ENCODE measurements around the gene SNX25.

Gene SNX25

GRCh38 chr4:185369731-185370130 lies 160.3 kb downstream of the SNX25 start:
- Histone ChIP-seq H3K9me3 (ENCODE audit: control insufficient read depth, low read length) (no peaks in the 10 kb centered on the region), H3K4me1 (ENCODE audit: control insufficient read depth, insufficient read depth, low read length) (no peaks in the 10 kb centered on the region), H3K4me3 (ENCODE audit: low read length) (no peak overlapping the region), H3K36me3 (ENCODE audit: control insufficient read depth, insufficient read depth, low read length, severe bottlenecking) (peaks cover 34% of the 10 kb centered on the region), H3K9ac (ENCODE audit: low read length) (no peak overlapping the region), H3K27me3 (replicated peaks; ENCODE audit: control insufficient read depth, insufficient read depth, low read length) (no peaks in the 10 kb centered on the region)
- DNase-seq (ENCODE audit: low read depth), result no peak

- no peak overlapping the region for H3K9ac ChIP-seq (ENCODE audit: low read length)
- peaks cover 34% of the 10 kb centered on the region for H3K36me3 ChIP-seq (ENCODE audit: control insufficient read depth, insufficient read depth, low read length, severe bottlenecking)
- no peak for DNase-seq (ENCODE audit: low read depth)
- H3K27me3 ChIP-seq (replicated peaks; ENCODE audit: control insufficient read depth, insufficient read depth, low read length), result no peaks in the 10 kb centered on the region
- no peaks in the 10 kb centered on the region for H3K4me1 ChIP-seq (ENCODE audit: control insufficient read depth, insufficient read depth, low read length)
- no peaks in the 10 kb centered on the region for H3K9me3 ChIP-seq (ENCODE audit: control insufficient read depth, low read length)
- H3K4me3 ChIP-seq (ENCODE audit: low read length), result no peak overlapping the region
Measured at GRCh38 chr4:185370268-185370949, 161.0 kb downstream of the SNX25 start.

GRCh38 chr4:185371702-185372101 lies 162.3 kb downstream of the SNX25 start:
- no peak for DNase-seq (ENCODE audit: low read depth)
- Histone ChIP-seq H3K4me1 (ENCODE audit: control insufficient read depth, insufficient read depth, low read length) (no peaks in the 10 kb centered on the region), H3K9me3 (ENCODE audit: control insufficient read depth, low read length) (no peaks in the 10 kb centered on the region), H3K9ac (ENCODE audit: low read length) (no peak overlapping the region), H3K4me3 (ENCODE audit: low read length) (no peak overlapping the region), H3K27me3 (replicated peaks; ENCODE audit: control insufficient read depth, insufficient read depth, low read length) (no peaks in the 10 kb centered on the region), H3K36me3 (ENCODE audit: control insufficient read depth, insufficient read depth, low read length, severe bottlenecking) (peaks cover 30% of the 10 kb centered on the region)

DNA sequence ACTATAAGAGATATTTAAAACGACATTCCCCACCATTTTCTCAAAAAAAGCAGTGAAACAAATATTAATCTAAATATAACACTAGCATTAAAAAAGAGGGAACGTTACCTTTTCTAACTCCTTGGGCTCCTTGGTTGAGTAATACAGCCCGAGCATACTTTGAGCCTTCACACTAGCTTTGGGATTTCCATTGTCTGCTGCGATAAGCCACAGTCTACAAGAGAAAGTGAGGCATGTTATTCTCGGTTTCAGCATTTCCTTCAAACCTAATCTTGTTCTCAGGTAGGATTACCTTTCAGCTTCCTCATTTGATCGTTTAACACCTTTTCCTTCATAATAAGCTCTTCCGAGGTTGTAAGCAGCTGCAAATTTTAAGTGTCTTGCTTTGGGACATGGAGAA lies 164.6 kb downstream of the SNX25 start:
- Histone ChIP-seq H3K9me3 (ENCODE audit: control insufficient read depth, low read length) (no peaks in the 10 kb centered on the region), H3K27me3 (replicated peaks; ENCODE audit: control insufficient read depth, insufficient read depth, low read length) (no peaks in the 10 kb centered on the region)

GRCh38 chr4:185374573-185374972 lies 165.2 kb downstream of the SNX25 start:
- Histone ChIP-seq H3K9ac (ENCODE audit: low read length) (no peak overlapping the region), H3K27me3 (replicated peaks; ENCODE audit: control insufficient read depth, insufficient read depth, low read length) (no peaks in the 10 kb centered on the region), H3K4me1 (ENCODE audit: control insufficient read depth, insufficient read depth, low read length) (no peaks in the 10 kb centered on the region), H3K4me3 (ENCODE audit: low read length) (no peak overlapping the region), H3K36me3 (ENCODE audit: control insufficient read depth, insufficient read depth, low read length, severe bottlenecking) (peaks cover 34% of the 10 kb centered on the region), H3K9me3 (ENCODE audit: control insufficient read depth, low read length) (no peaks in the 10 kb centered on the region)
- DNase-seq (ENCODE audit: low read depth), result no peak

More for the DNA sequence above, 164.6 kb downstream of the SNX25 start:
- H3K9ac ChIP-seq (ENCODE audit: low read length), result no peak overlapping the region
- peaks cover 34% of the 10 kb centered on the region for H3K36me3 ChIP-seq (ENCODE audit: control insufficient read depth, insufficient read depth, low read length, severe bottlenecking)
- no peak for DNase-seq (ENCODE audit: low read depth)
- H3K4me3 ChIP-seq (ENCODE audit: low read length), result no peak overlapping the region
- no peaks in the 10 kb centered on the region for H3K4me1 ChIP-seq (ENCODE audit: control insufficient read depth, insufficient read depth, low read length)

GRCh38 chr4:185378264-185378663 lies 168.9 kb downstream of the SNX25 start:
- Histone ChIP-seq H3K27me3 (replicated peaks; ENCODE audit: control insufficient read depth, insufficient read depth, low read length) (no peaks in the 10 kb centered on the region), H3K9ac (ENCODE audit: low read length) (no peak overlapping the region), H3K9me3 (ENCODE audit: control insufficient read depth, low read length) (peaks cover 4% of the 10 kb centered on the region), H3K4me3 (ENCODE audit: low read length) (no peak overlapping the region), H3K4me1 (ENCODE audit: control insufficient read depth, insufficient read depth, low read length) (peaks cover 9% of the 10 kb centered on the region), H3K36me3 (ENCODE audit: control insufficient read depth, insufficient read depth, low read length, severe bottlenecking) (peaks cover 13% of the 10 kb centered on the region)
- no peak for DNase-seq (ENCODE audit: low read depth)

GRCh38 chr4:185379326-185380295 lies 170.2 kb downstream of the SNX25 start:
- no peak for DNase-seq (ENCODE audit: low read depth)
- peaks cover 7% of the 10 kb centered on the region for H3K36me3 ChIP-seq (ENCODE audit: control insufficient read depth, insufficient read depth, low read length, severe bottlenecking)
- no peak overlapping the region for H3K9ac ChIP-seq (ENCODE audit: low read length)
- H3K4me1 ChIP-seq (ENCODE audit: control insufficient read depth, insufficient read depth, low read length), result peaks cover 13% of the 10 kb centered on the region
- no peak overlapping the region for H3K4me3 ChIP-seq (ENCODE audit: low read length)
- H3K27me3 ChIP-seq (replicated peaks; ENCODE audit: control insufficient read depth, insufficient read depth, low read length), result no peaks in the 10 kb centered on the region
- H3K9me3 ChIP-seq (ENCODE audit: control insufficient read depth, low read length), result peaks cover 4% of the 10 kb centered on the region

GRCh38 chr4:185380320-185380719 lies 170.9 kb downstream of the SNX25 start:
- no peak for DNase-seq (ENCODE audit: low read depth)
- H3K4me3 ChIP-seq (ENCODE audit: low read length), result no peak overlapping the region
- peaks cover 18% of the 10 kb centered on the region for H3K4me1 ChIP-seq (ENCODE audit: control insufficient read depth, insufficient read depth, low read length)
- peaks cover 7% of the 10 kb centered on the region for H3K36me3 ChIP-seq (ENCODE audit: control insufficient read depth, insufficient read depth, low read length, severe bottlenecking)
- no peaks in the 10 kb centered on the region for H3K27me3 ChIP-seq (replicated peaks; ENCODE audit: control insufficient read depth, insufficient read depth, low read length)
- H3K9me3 ChIP-seq (ENCODE audit: control insufficient read depth, low read length), result peaks cover 4% of the 10 kb centered on the region
- no peak overlapping the region for H3K9ac ChIP-seq (ENCODE audit: low read length)

GRCh38 chr4:185381288-185382196 lies 172.1 kb downstream of the SNX25 start:
- H3K4me3 ChIP-seq (ENCODE audit: low read length), result no peak overlapping the region
- H3K9ac ChIP-seq (ENCODE audit: low read length), result no peak overlapping the region
- H3K9me3 ChIP-seq (ENCODE audit: control insufficient read depth, low read length), result peaks cover 4% of the 10 kb centered on the region
- DNase-seq (ENCODE audit: low read depth), result peak; percentile 60
- no peaks in the 10 kb centered on the region for H3K27me3 ChIP-seq (replicated peaks; ENCODE audit: control insufficient read depth, insufficient read depth, low read length)
- H3K4me1 ChIP-seq (ENCODE audit: control insufficient read depth, insufficient read depth, low read length), result peaks cover 20% of the 10 kb centered on the region
- peaks cover 7% of the 10 kb centered on the region for H3K36me3 ChIP-seq (ENCODE audit: control insufficient read depth, insufficient read depth, low read length, severe bottlenecking)

DNA sequence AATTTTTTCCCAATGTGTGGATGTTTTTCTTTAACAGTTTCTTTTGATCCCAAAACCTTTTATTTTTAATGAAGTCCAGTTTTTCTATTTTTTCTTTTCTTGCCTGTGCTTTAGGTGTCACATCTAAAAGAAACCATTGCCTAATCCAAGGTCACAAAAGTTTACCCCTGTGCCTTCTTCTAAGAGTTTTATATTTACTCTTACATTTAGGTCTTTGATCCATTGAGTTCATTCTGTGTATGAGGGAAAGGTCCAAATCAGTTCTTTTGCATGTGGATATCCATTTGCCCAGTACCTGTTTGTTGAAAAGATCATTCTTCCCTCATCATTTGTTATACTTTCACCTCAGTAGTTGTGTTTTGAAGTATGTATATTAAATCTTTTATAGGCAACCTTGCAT lies 173.4 kb downstream of the SNX25 start:
- H3K4me1 ChIP-seq (ENCODE audit: control insufficient read depth, insufficient read depth, low read length), result peaks cover 20% of the 10 kb centered on the region
- no peak overlapping the region for H3K4me3 ChIP-seq (ENCODE audit: low read length)

DNA sequence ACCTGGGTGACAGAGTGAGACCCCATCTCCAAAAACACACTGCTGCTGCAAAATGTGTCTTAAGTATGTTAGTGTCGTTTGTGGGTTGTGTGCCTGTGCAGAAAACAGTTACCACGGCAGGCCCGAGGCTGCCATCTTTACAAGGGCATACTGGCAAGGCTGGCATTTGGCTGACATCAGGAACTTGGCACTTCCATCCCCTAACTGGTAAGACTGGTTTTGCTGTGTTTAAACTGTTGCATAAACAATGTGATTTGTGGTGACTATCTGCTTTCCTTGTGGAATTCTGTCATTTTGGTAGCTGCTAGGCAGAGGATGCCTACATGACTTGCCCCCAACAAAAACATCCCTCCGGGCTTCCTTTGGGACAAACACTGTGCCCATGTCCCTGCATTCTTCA lies 174.1 kb downstream of the SNX25 start:
- H3K4me1 ChIP-seq (ENCODE audit: control insufficient read depth, insufficient read depth, low read length), result peaks cover 20% of the 10 kb centered on the region
- H3K27me3 ChIP-seq (replicated peaks; ENCODE audit: control insufficient read depth, insufficient read depth, low read length), result no peaks in the 10 kb centered on the region
- no peak overlapping the region for H3K9ac ChIP-seq (ENCODE audit: low read length)
- DNase-seq (ENCODE audit: low read depth), result no peak
- peaks cover 4% of the 10 kb centered on the region for H3K9me3 ChIP-seq (ENCODE audit: control insufficient read depth, low read length)
- no peaks in the 10 kb centered on the region for H3K36me3 ChIP-seq (ENCODE audit: control insufficient read depth, insufficient read depth, low read length, severe bottlenecking)
- no peak overlapping the region for H3K4me3 ChIP-seq (ENCODE audit: low read length)

More for the DNA sequence above, 173.4 kb downstream of the SNX25 start:
- H3K9ac ChIP-seq (ENCODE audit: low read length), result no peak overlapping the region
- no peaks in the 10 kb centered on the region for H3K27me3 ChIP-seq (replicated peaks; ENCODE audit: control insufficient read depth, insufficient read depth, low read length)
- H3K9me3 ChIP-seq (ENCODE audit: control insufficient read depth, low read length), result peaks cover 4% of the 10 kb centered on the region
- no peak for DNase-seq (ENCODE audit: low read depth)
- peaks cover 2% of the 10 kb centered on the region for H3K36me3 ChIP-seq (ENCODE audit: control insufficient read depth, insufficient read depth, low read length, severe bottlenecking)
